ENCODE results near the gene SLX4. TPM values are rescaled to one million over a fixed set of nuclear protein-coding genes. Genes with fewer than 3 reads are reported as not detected.

Gene SLX4
- total RNA-seq, 1 experiment from 2014 or later, result 5.9 TPM

DNA sequence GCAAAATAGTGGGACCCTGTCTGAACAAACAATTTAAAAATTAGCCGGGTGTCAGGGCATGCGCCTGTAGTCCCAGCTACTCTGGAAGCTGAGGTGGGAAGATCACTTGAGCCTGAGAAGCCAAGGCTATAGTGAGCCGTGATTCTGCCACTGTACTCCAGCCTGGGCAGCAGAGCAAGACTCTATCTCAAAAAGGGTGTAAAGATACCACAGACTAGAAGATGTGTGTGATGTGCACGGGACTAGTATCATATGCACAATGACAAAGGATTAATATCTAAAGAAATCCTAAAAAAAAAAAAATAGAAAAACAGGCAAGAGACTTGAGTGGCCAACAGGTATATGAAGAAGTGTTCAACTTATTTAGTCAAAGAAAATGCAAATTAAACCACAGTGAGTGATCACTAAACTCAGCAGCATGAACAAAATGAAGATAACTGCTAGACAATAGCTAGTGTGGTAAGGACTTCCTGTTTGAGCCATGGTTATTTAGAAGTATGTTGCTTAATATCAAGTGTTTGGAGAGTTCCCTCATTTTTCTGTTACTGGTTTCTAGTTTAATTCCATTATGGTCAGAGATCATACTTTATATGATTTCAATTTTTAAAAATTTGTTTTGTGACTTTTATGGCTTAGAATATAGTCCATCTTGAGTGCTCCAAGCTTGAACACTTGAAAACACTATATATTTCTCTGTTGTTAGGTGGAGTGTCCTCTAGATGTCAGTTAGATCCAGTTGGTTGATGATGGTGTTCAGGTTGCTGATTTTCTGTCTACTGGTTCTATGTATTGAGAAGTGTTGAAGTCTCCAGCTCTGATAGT, 14.7 kb upstream of the SLX4 start:
- ChIA-PET POLR2A (interaction anchor here (0.8 kb wide), 1 partner anchor 12 kb away, joined by 3 read pairs; no protein-coding TSS in a partner anchor), CTCF (no interaction called here)
- Mint-ChIP-seq H3K4me3 (ENCODE audit: unreplicated experiment) (no peak overlapping the region), H3K36me3 (ENCODE audit: insufficient read depth, unreplicated experiment) (no peaks in the 10 kb centered on the region), H3K4me1 (ENCODE audit: insufficient read depth, unreplicated experiment) (no peaks in the 10 kb centered on the region), H3K27me3 (ENCODE audit: insufficient read depth, unreplicated experiment) (no peaks in the 10 kb centered on the region), H3K9me3 (ENCODE audit: unreplicated experiment) (no peaks in the 10 kb centered on the region), H3K27ac (ENCODE audit: low read depth, unreplicated experiment) (no peak overlapping the region)
- intact Hi-C loops (cut with micrococcal nuclease), result no loop called here
- DNase-seq (ENCODE audit: unreplicated experiment), result no peak
- TF ChIP-seq CTCF (IDR thresholded peaks at IDR 0.05; ENCODE audit: unreplicated experiment), result no peak
- no TSS peak for BruUV-seq (replicated peaks)

GRCh38 chr16:3625331-3625730, 13.9 kb upstream of the SLX4 start:
- no TSS peak for BruUV-seq (replicated peaks)
- Mint-ChIP-seq H3K4me3 (ENCODE audit: unreplicated experiment) (no peak overlapping the region), H3K9me3 (ENCODE audit: unreplicated experiment) (no peaks in the 10 kb centered on the region), H3K36me3 (ENCODE audit: insufficient read depth, unreplicated experiment) (no peaks in the 10 kb centered on the region), H3K4me1 (ENCODE audit: insufficient read depth, unreplicated experiment) (no peaks in the 10 kb centered on the region), H3K27me3 (ENCODE audit: insufficient read depth, unreplicated experiment) (no peaks in the 10 kb centered on the region), H3K27ac (ENCODE audit: low read depth, unreplicated experiment) (no peak overlapping the region)
- intact Hi-C loops (cut with micrococcal nuclease), result no loop called here
- no peak for TF ChIP-seq CTCF (IDR thresholded peaks at IDR 0.05; ENCODE audit: unreplicated experiment)
- DNase-seq (ENCODE audit: unreplicated experiment), result no peak
- CTCF ChIA-PET, result no interaction called here
- POLR2A ChIA-PET, result no interaction called here

DNA sequence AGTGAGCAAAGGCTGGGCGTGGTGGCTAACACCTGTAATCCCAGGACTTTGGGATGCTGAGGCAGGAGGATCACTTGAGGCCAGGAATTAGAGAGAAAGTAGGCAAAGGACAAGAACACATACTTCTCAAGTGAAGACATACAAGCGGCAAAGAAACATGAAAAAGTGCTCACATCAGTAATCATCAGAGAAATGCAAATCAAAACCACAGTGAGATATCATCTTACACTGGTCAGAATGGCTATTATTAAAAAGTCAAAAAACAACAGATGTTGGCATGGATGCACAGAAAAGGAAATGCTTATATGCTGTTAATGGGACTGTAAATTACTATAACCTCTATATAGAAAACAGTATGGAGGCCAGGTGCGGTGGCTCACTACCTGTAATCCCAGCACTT, 12.2 kb upstream of the SLX4 start:
- ChIA-PET POLR2A (no interaction called here), CTCF (interaction anchor here (0.7 kb wide), 1 partner anchor 30 kb away, joined by 3 read pairs; no protein-coding TSS in a partner anchor)
- no peak overlapping the region for H3K27ac Mint-ChIP-seq (ENCODE audit: low read depth, unreplicated experiment)
- intact Hi-C loops (cut with micrococcal nuclease), result no loop called here
- no peak for TF ChIP-seq CTCF (IDR thresholded peaks at IDR 0.05; ENCODE audit: unreplicated experiment)
- no peaks in the 10 kb centered on the region for H3K9me3 Mint-ChIP-seq (ENCODE audit: unreplicated experiment)
- no peaks in the 10 kb centered on the region for H3K27me3 Mint-ChIP-seq (ENCODE audit: insufficient read depth, unreplicated experiment)
- no peak for DNase-seq (ENCODE audit: unreplicated experiment)
- no TSS peak for BruUV-seq (replicated peaks)
- no peak overlapping the region for H3K4me3 Mint-ChIP-seq (ENCODE audit: unreplicated experiment)
- peaks cover 5% of the 10 kb centered on the region for H3K4me1 Mint-ChIP-seq (ENCODE audit: insufficient read depth, unreplicated experiment)
- no peaks in the 10 kb centered on the region for H3K36me3 Mint-ChIP-seq (ENCODE audit: insufficient read depth, unreplicated experiment)

DNA sequence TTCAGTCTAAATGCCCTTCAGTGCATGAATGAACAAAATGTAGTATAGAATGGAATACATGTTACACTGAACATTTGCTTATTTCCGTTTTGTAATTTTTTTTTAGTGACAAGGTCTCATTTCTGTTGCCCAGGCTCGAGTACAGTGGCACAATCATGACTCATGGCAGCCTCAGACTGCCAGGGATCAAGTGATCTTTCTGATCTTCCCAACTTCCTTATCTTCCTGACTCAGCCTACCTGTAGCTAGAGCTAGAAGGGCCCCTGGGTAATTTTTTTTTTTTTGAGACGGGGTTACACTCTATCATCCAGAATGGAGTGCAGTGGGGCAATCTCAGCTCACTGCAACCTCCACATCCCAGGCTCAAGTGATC, 7.3 kb upstream of the SLX4 start:
- H3K4me3 Mint-ChIP-seq (ENCODE audit: unreplicated experiment), result no peak overlapping the region
- POLR2A ChIA-PET, result no interaction called here
- TF ChIP-seq CTCF (IDR thresholded peaks at IDR 0.05; ENCODE audit: unreplicated experiment), result no peak
- BruUV-seq (replicated peaks), result no TSS peak
- CTCF ChIA-PET, result no interaction called here
- DNase-seq (ENCODE audit: unreplicated experiment), result peak; percentile 52
- intact Hi-C loops (cut with micrococcal nuclease), result no loop called here
- H3K4me1 Mint-ChIP-seq (ENCODE audit: insufficient read depth, unreplicated experiment), result peaks cover 22% of the 10 kb centered on the region
- H3K27ac Mint-ChIP-seq (ENCODE audit: low read depth, unreplicated experiment), result peak overlapping the region; percentile 75
- no peaks in the 10 kb centered on the region for H3K27me3 Mint-ChIP-seq (ENCODE audit: insufficient read depth, unreplicated experiment)
- H3K9me3 Mint-ChIP-seq (ENCODE audit: unreplicated experiment), result no peaks in the 10 kb centered on the region
- H3K36me3 Mint-ChIP-seq (ENCODE audit: insufficient read depth, unreplicated experiment), result no peaks in the 10 kb centered on the region

Measured in MCF 10A (cell line).